ENCODE results near the gene AMT.

DNA sequence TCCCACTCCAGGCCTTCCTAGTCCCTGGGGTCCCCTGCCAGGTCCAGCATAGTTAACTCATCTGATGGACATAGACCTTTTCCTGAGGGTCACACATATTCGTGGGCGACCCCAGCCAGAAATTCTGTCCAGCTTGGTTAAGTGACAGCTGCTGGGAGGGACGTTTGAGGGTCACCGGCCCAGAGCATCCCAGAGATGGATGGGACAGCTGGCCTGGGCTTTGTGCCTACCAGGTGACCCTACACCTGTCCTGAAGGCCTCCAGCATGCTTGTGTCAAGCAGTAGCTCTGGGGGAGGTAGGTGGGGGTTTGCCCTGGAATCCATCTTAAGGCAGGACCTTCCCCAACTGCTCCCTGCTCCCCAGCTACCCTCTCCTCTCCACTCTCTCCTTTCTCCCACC lies 38.7 kb upstream of the AMT start:
- TF ChIP-seq POLR2AphosphoS5 (IDR thresholded peaks at IDR 0.05; ENCODE audit: borderline replicate concordance, low read depth, low read length) (no peak), EZH2 (IDR thresholded peaks at IDR 0.05) (no peak), FOXP2 (optimal IDR thresholded peaks at IDR 0.05; ENCODE audit: control extremely low read depth, extremely low read length, insufficient read depth) (no peak)

Measured in SK-N-MC (cell line).